Esophagus squamous epithelium (tissue), 4 donors: ENCODE data around the gene DAP.
"Not testable (repeated sequence)": the region's sequence is repeated elsewhere in the genome, so short reads cannot be mapped to it uniquely, and the experiment has no call there.

Source experiments
- POLR2A ChIP-seq, 4 donors: fragments of 450-650 bp; IDR thresholded peaks; one replicate each; pipeline ENCODE4 v1.6.1; 2017; ENCODE audit warnings: antibody characterized with exemption in 4 of 4, mild to moderate bottlenecking in 4 of 4, moderate library complexity in 3 of 4
- TF ChIP-seq, protein P1 (sequence below), 6 experiments: fragments of 450-650 bp in 4 of 6; fragments of 200-600 bp in 2 of 6; sonication (generic) in 2 of 6; IDR thresholded peaks; one replicate each; pipeline ENCODE4 v1.5.1; 2016 to 2019; ENCODE audit warnings: antibody characterized with exemption in 6 of 6, mild to moderate bottlenecking in 4 of 6, moderate library complexity in 4 of 6

DNA sequence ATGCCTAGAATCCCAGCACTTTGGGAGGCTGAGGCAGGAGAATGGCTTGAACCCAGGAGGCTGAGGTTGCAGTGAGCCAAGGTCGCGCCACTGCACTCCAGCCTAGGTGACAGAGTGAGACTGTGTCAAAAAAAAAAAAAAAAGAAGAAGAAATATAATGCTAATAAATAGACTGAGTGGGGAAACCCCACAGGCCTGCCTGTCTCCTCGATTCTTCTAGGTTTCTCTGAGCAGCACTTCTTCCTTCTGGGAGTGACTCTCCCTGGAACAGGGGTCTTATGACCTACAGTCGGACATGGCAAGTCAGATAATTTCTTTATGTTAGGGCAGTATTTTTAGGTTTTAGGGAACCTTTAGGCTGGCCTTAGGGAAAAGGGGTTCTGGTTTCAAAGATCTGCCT lies 130.3 kb downstream of the DAP start:
- TF ChIP-seq, protein P1, sequence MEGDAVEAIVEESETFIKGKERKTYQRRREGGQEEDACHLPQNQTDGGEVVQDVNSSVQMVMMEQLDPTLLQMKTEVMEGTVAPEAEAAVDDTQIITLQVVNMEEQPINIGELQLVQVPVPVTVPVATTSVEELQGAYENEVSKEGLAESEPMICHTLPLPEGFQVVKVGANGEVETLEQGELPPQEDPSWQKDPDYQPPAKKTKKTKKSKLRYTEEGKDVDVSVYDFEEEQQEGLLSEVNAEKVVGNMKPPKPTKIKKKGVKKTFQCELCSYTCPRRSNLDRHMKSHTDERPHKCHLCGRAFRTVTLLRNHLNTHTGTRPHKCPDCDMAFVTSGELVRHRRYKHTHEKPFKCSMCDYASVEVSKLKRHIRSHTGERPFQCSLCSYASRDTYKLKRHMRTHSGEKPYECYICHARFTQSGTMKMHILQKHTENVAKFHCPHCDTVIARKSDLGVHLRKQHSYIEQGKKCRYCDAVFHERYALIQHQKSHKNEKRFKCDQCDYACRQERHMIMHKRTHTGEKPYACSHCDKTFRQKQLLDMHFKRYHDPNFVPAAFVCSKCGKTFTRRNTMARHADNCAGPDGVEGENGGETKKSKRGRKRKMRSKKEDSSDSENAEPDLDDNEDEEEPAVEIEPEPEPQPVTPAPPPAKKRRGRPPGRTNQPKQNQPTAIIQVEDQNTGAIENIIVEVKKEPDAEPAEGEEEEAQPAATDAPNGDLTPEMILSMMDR (IDR thresholded peaks at IDR 0.05): not testable (repeated sequence)
- not testable (repeated sequence) for TF ChIP-seq POLR2A (IDR thresholded peaks at IDR 0.05)
